NB4 (cell line): ENCODE results near the gene AGER.

Experiments
- CTCF ChIP-seq: IDR thresholded peaks from one replicate; pipeline ENCODE4 v1.5.1; 2012; ENCODE audit warnings: low read depth, low read length
- MAX ChIP-seq: IDR thresholded peaks from 2 replicates; pipeline ENCODE4 v1.6.1; 2011; ENCODE audit warnings: low read depth, low read length
- MYC ChIP-seq: IDR thresholded peaks from 2 replicates; pipeline ENCODE4 v1.6.1; 2011; ENCODE audit warnings: low read depth, low read length
- POLR2A ChIP-seq: IDR thresholded peaks from 2 replicates; pipeline ENCODE4 v1.6.1; 2011; ENCODE audit warnings: mild to moderate bottlenecking; ENCODE audit not compliant: insufficient read length; ENCODE audit errors: extremely low read depth

GRCh38 chr6:32204268-32204715 is 20.2 kb upstream of the AGER start:
- TF ChIP-seq POLR2A (no peak), CTCF (no peak), MYC (no peak), MAX (no peak)
